Cardiac fibroblast (primary cell): ENCODE data around the gene PPP1R16B.

ENCODE experiments used
- DNase-seq, 2 donors: peaks; one replicate each; pipeline versions ENCODE4 v3.0.0 to v3.0.0-alpha.2; 2010; ENCODE audit warnings: low read depth in 2 of 2
- H3K4me3 ChIP-seq, 2 donors: replicated peaks in 1 of 2; 1 replicate in 1 of 2; 2 replicates in 1 of 2; pipeline ENCODE4 v1.5.1; 2011; ENCODE audit warnings: low read depth in 2 of 2, low read length in 2 of 2, mild to moderate bottlenecking in 2 of 2, moderate library complexity in 1 of 2
- CTCF ChIP-seq: IDR thresholded peaks from one replicate; pipeline ENCODE4 v1.5.1; 2011; ENCODE audit warnings: low read depth, mild to moderate bottlenecking, low read length, inconsistent platforms

PPP1R16B gene

DNA sequence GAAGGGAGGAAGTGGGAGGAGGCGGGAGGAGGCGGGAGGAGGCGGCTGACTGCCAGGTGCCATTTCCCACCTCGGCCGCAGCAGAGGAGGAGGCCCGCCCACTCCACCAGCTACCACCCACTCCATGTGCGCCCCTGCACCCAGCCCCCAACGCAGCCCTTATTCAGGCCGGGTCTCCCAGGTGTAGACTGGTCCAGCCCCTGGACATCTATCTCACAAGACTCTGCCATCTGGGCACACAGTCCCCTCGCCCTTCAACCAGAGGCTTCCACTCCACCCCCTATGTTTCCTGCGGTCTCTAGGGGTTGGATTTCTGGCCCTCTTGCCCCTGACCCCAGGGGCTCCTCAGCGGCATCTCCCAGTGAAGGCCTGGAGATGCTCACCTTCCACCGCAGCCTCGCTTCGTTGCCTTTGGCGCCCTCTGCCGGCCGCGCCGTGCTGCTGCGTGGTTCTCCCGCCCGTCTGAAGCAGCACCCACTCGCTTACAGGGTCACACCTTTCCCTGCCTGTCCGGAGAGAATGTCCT is 88.1 kb downstream of the PPP1R16B start:
- DNase-seq, result peak; percentile 50 to 57
- H3K4me3 ChIP-seq, result no peak overlapping the region
- peak; percentile 91 for TF ChIP-seq CTCF

DNA sequence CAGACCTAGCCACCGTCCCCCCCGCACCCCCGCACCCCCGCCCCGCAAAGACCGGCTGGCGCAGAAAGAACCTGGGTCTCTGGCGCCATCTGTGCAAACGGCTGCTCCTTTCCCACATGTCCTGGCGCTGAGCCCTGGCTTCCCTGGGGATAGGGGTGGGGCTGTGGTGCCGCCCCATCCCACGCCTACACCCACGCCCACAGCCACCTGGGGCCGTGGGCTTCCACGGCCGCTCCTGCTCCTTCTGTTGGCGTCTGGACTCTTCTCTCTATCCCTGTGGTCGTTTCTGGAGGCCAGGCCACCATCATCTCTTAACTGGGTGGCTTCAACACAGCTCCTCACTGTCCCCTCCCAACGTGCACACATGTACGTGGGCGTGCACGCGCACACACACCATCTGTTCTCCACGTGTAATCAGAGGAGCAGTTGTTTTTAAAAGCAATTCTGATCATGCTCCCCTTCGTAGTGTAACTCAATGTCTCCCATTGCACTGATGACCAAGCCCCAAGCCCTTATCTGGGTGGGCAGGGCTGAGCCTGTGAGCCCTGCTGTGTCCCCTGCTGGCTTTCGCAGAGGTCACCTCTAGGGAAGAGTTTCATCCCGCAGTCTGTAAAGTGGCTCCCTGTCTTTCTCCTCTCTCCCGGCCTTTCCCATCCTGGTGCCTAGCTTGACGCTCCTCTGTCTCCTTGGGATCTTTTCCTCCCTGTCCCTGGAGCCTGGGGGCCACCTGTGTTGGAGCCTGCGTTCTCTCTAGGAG is 88.8 kb downstream of the PPP1R16B start:
- no peak overlapping the region for H3K4me3 ChIP-seq
- no peak for TF ChIP-seq CTCF

DNA sequence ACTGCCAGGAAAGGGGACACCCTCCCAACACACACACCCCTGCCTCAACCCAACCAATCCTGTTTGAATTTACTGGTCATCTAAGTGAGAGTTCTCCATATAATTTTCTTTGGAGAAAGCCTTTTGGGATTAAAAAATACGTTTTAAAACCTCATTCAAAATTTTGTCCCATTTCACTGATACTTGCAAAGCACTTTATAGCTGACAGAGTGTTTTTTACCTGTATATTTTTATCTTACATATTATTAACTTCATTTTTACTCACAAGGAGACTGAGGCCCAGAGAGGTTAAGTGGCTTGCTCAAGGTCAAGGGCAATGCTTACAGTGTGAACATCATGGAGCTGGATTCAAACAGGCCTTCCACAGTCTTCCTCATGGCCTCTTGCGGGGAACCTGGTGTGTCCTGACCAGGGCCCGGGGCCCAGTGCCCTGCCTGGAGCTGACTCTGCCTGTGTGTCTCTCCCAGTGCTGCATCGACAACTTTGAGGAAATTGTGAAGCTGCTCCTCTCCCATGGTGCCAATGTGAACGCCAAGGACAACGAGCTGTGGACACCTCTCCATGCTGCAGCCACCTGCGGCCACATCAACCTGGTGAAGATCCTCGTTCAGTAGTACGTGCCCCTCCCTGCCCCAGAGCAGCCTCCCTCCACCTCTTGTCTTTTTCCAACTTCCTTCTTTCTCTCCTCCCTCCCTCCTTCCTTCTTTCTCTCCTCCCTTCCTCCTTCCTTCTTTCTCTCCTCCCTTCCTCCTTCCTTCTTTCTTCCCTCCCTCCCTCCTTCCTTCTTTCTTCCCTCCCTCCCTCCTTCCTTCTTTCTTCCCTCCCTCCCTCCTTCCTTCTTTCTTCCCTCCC is 89.8 kb downstream of the PPP1R16B start:
- DNase-seq, result no peak
- no peak overlapping the region for H3K4me3 ChIP-seq
- TF ChIP-seq CTCF, result no peak

More for the DNA sequence above, 88.8 kb downstream of the PPP1R16B start:
- no peak for DNase-seq

- no peak for TF ChIP-seq CTCF
- no peak overlapping the region for H3K4me3 ChIP-seq
- no peak for DNase-seq
Measured at GRCh38 chr20:38896009-38896594, 90.6 kb downstream of the PPP1R16B start.

- DNase-seq, result no peak
- no peak overlapping the region for H3K4me3 ChIP-seq
- no peak for TF ChIP-seq CTCF
Measured at GRCh38 chr20:38897267-38897666, 91.8 kb downstream of the PPP1R16B start.

GRCh38 chr20:38900606-38901005 is 95.1 kb downstream of the PPP1R16B start:
- DNase-seq, result no peak
- TF ChIP-seq CTCF, result no peak
- H3K4me3 ChIP-seq, result no peak overlapping the region
